ENCODE measurements around the gene VIPR2. TPM values are rescaled to one million over a fixed set of nuclear protein-coding genes. Genes with fewer than 3 reads are reported as not detected.

VIPR2 gene
- total RNA-seq, 4 donors from 2014 or later, result 9.3 to 16.6 (median 12.1) TPM

DNA sequence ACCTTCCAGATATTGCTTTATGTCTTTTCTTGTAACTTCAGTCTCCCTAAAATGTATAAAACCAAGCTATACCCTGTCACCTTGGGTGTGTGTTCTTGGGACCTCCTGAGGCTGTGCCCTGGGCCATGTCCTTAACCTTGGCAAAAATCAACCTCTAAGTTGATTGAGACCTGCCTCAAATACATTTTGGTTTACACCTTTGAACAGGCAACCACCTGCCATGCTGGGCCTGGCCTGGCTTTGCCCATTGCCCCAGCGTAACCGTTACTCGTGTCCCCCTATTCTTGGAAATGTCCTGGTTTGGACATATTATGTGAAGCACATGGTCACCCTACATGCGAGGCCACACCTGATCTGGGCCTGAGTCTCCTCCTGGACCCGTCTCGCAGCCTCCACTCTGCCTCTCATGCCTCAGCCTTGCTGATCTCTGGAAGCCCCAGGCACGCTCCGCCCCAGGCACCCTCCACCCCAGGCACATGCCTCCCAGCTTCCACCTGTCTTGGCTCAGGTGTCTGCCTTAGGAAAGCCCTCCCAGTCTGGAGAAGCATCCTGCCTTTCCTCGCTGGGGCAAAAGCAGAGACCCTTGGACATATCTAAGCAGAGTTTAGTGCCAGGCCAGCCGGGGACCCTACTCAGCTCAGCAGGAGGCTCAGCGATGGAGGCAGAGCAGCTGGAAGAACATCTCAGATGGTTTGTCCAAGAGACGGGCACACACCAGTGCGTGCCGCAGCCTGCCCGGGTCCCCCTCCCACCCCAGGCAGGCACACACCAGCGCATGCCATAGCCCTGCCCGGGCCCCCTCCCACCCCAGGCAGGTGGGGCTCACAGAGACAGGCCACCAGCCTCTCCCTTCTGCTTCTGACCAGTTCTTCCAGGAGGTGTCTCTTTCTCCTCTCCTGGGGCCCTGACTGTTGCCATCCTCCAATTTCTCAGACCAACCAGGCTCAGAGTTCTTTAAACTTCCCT lies 4.0 kb upstream of the VIPR2 start:
- 100% methylated on average over 11 of the region's 17 CpGs for WGBS
- intact Hi-C loops (cut with DNase I), result loop anchor here (10.0 kb wide), 1 partner anchor 114 kb away; no protein-coding TSS in a partner anchor
- TF ChIP-seq, protein P1, sequence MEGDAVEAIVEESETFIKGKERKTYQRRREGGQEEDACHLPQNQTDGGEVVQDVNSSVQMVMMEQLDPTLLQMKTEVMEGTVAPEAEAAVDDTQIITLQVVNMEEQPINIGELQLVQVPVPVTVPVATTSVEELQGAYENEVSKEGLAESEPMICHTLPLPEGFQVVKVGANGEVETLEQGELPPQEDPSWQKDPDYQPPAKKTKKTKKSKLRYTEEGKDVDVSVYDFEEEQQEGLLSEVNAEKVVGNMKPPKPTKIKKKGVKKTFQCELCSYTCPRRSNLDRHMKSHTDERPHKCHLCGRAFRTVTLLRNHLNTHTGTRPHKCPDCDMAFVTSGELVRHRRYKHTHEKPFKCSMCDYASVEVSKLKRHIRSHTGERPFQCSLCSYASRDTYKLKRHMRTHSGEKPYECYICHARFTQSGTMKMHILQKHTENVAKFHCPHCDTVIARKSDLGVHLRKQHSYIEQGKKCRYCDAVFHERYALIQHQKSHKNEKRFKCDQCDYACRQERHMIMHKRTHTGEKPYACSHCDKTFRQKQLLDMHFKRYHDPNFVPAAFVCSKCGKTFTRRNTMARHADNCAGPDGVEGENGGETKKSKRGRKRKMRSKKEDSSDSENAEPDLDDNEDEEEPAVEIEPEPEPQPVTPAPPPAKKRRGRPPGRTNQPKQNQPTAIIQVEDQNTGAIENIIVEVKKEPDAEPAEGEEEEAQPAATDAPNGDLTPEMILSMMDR (IDR thresholded peaks at IDR 0.05), result no peak
- TF ChIP-seq POLR2A (IDR thresholded peaks at IDR 0.05; ENCODE audit: low read depth) (no peak), POLR2AphosphoS5 (IDR thresholded peaks at IDR 0.05) (no peak), EP300 (IDR thresholded peaks at IDR 0.05) (no peak)

GRCh38 chr7:159147687-159148086 lies 3.0 kb upstream of the VIPR2 start:
- H3K9me3 ChIP-seq, result no peaks in the 10 kb centered on the region
- no peak overlapping the region for H3K27ac ChIP-seq (replicated peaks in 1 of 4)
- intact Hi-C loops (cut with DNase I), result loop anchor here (10.0 kb wide), 1 partner anchor 113 kb away; no protein-coding TSS in a partner anchor
- no peak for TF ChIP-seq POLR2A (IDR thresholded peaks at IDR 0.05; ENCODE audit: low read depth)
- TF ChIP-seq EP300 (IDR thresholded peaks at IDR 0.05), result no peak
- TF ChIP-seq POLR2AphosphoS5 (IDR thresholded peaks at IDR 0.05), result no peak
- TF ChIP-seq, protein P1 (IDR thresholded peaks at IDR 0.05), result no peak
- peaks cover 0 to 58% (median 10%) of the 10 kb centered on the region in 4 donors for H3K27me3 ChIP-seq
- no peak overlapping the region for H3K4me3 ChIP-seq
- peak; percentile 83 for DNase-seq (ENCODE audit: extremely low spot score)
- H3K36me3 ChIP-seq, result no peaks in the 10 kb centered on the region
- peaks cover 11 to 30% (median 25%) of the 10 kb centered on the region in 4 donors for H3K4me1 ChIP-seq
- 91% methylated on average over 4 of the region's 4 CpGs for WGBS

More for the DNA sequence above, 4.0 kb upstream of the VIPR2 start:
- Histone ChIP-seq H3K27ac (replicated peaks in 1 of 4) (no peak overlapping the region), H3K27me3 (peaks cover 0 to 50% (median 10%) of the 10 kb centered on the region in 4 donors), H3K36me3 (no peaks in the 10 kb centered on the region), H3K4me1 (peaks cover 6 to 22% (median 20%) of the 10 kb centered on the region in 4 donors), H3K9me3 (no peaks in the 10 kb centered on the region), H3K4me3 (no peak overlapping the region)
- DNase-seq (ENCODE audit: extremely low spot score), result peak; percentile 83

DNA sequence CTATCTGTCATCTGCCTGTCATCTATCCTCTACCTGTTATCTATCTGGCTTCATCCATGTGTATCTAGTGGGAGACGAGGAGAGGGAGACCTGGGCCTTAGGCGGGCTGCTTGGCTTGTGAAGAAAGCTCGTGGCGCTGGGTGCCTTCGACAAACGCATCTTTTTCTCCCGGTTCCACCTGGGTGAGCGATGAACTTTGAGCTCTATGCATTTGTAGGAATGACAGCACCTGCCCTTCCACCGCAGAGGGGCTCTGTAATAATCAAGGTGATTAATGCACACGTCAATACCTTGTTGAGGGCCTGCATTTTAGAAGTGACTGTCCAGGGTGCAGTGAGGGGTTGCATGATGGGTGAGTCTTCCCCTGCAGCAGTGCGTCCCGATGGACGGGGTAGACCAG lies 2.6 kb upstream of the VIPR2 start:
- intact Hi-C loops (cut with DNase I), result loop anchor here (10.0 kb wide), 1 partner anchor 112 kb away; no protein-coding TSS in a partner anchor

GRCh38 chr7:159146084-159146858 lies 1.6 kb upstream of the VIPR2 start:
- Histone ChIP-seq H3K36me3 (no peaks in the 10 kb centered on the region), H3K4me3 (no peak overlapping the region), H3K4me1 (peaks cover 19 to 44% (median 26%) of the 10 kb centered on the region in 4 donors), H3K27ac (replicated peaks in 1 of 4) (no peak overlapping the region), H3K27me3 (peaks cover 0 to 58% (median 10%) of the 10 kb centered on the region in 4 donors), H3K9me3 (no peaks in the 10 kb centered on the region)
- no peak for TF ChIP-seq POLR2A (IDR thresholded peaks at IDR 0.05; ENCODE audit: low read depth)
- TF ChIP-seq EP300 (IDR thresholded peaks at IDR 0.05), result no peak
- TF ChIP-seq, protein P1 (IDR thresholded peaks at IDR 0.05), result no peak
- TF ChIP-seq POLR2AphosphoS5 (IDR thresholded peaks at IDR 0.05), result no peak
- 93% methylated on average over 8 of the region's 8 CpGs for WGBS
- DNase-seq (ENCODE audit: extremely low spot score), result no peak
- intact Hi-C loops (cut with DNase I), result loop anchor here (10.0 kb wide), 1 partner anchor 111 kb away; no protein-coding TSS in a partner anchor

More for the DNA sequence above, 2.6 kb upstream of the VIPR2 start:
- no peak overlapping the region for H3K4me3 ChIP-seq
- H3K27me3 ChIP-seq, result peaks cover 0 to 58% (median 10%) of the 10 kb centered on the region in 4 donors
- 89% methylated on average over 12 of the region's 13 CpGs for WGBS
- no peaks in the 10 kb centered on the region for H3K9me3 ChIP-seq
- H3K4me1 ChIP-seq, result peaks cover 11 to 34% (median 25%) of the 10 kb centered on the region in 4 donors
- no peak overlapping the region for H3K27ac ChIP-seq (replicated peaks in 1 of 4)
- H3K36me3 ChIP-seq, result no peaks in the 10 kb centered on the region
- TF ChIP-seq, protein P1 (IDR thresholded peaks at IDR 0.05), result no peak
- no peak for TF ChIP-seq EP300 (IDR thresholded peaks at IDR 0.05)
- DNase-seq (ENCODE audit: extremely low spot score), result no peak
